SH-SY5Y (cell line): ENCODE results near the gene SLC49A3.

Experiments used
- GATA2 ChIP-seq: IDR thresholded peaks from 2 replicates; pipeline ENCODE4 v1.6.1; 2011; ENCODE audit warnings: mild to moderate bottlenecking, low read depth, low read length
- GATA3 ChIP-seq: IDR thresholded peaks from 2 replicates; pipeline ENCODE4 v1.6.1; 2011; ENCODE audit warnings: low read depth, mild to moderate bottlenecking, low read length, moderate library complexity

DNA sequence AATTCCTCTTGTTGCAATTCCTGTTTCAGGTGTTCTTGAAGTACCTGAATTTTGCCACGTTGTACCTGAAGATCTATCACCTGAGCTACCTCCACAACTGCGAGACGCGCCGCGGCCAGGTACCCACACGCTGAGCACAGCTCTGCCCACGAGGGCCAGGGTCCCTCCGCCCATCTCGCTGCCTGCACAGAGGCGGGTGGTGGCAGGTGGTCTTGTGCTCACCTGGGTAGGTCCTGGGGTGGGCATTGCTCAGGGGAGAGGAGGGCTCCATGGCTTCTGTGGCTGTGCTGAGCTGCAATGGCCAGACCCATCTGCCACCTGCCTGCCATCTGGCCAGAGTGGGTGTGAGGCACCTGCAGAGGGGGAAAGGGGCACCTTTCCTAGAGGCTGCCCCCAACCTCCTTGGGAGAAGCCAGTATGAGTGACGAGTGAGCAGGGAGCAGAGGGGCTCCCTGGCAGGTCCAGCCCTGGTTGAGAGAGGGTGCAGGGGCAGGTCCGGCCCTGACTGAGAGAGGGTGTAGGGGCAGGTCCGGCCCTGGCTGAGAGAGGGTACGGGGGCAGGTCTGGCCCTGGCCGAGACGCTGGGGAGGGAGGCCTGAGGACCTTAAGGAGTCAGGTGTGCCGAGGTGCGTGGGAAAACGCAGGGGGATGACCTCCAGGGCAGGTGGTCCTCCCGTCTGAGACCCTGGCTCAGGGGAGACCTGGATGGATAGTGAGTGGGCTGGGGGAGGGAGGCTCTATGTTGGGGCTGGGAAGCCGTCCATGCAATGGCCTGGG is 52.9 kb downstream of the SLC49A3 start:
- TF ChIP-seq GATA3 (no peak), GATA2 (no peak)
